ENCODE measurements around the gene LAMA2.

LAMA2 gene

GRCh38 chr6:128925765-128926164, 42.8 kb downstream of the LAMA2 start:
- TF ChIP-seq, protein P1, sequence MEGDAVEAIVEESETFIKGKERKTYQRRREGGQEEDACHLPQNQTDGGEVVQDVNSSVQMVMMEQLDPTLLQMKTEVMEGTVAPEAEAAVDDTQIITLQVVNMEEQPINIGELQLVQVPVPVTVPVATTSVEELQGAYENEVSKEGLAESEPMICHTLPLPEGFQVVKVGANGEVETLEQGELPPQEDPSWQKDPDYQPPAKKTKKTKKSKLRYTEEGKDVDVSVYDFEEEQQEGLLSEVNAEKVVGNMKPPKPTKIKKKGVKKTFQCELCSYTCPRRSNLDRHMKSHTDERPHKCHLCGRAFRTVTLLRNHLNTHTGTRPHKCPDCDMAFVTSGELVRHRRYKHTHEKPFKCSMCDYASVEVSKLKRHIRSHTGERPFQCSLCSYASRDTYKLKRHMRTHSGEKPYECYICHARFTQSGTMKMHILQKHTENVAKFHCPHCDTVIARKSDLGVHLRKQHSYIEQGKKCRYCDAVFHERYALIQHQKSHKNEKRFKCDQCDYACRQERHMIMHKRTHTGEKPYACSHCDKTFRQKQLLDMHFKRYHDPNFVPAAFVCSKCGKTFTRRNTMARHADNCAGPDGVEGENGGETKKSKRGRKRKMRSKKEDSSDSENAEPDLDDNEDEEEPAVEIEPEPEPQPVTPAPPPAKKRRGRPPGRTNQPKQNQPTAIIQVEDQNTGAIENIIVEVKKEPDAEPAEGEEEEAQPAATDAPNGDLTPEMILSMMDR (IDR thresholded peaks at IDR 0.05; ENCODE audit: low read length): no peak
- no peak for TF ChIP-seq EZH2 (IDR thresholded peaks at IDR 0.05; ENCODE audit: borderline replicate concordance, low read length)
- H4K20me1 ChIP-seq (ENCODE audit: insufficient read depth, low read length): no peaks in the 10 kb centered on the region

DNA sequence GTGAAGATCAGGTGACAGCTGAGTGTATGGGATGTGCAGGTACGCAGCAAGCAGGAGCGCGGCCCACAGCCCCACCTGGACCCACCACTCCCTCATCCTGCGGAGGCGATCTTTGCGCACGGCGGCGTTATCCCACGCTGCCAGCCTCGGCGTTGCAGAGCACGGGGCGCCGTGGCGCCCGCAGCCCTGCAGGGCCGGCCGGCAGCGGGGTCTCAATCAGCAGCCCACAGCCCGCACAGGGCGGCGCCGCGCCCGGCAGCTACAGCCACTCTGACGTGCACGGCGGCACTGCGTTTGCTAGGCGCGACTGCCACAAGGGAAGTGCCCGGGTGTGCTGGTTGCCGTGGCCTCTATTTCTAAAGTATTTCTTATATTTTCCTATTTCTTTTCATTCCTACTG, 46.9 kb downstream of the LAMA2 start:
- no peaks in the 10 kb centered on the region for H3K36me3 ChIP-seq (ENCODE audit: insufficient read depth, low read length)
- TF ChIP-seq EZH2 (IDR thresholded peaks at IDR 0.05; ENCODE audit: borderline replicate concordance, low read length): no peak
- TF ChIP-seq, protein P1 (IDR thresholded peaks at IDR 0.05; ENCODE audit: low read length): no peak
- H3K4me2 ChIP-seq (ENCODE audit: low read length): no peak overlapping the region
- no peak overlapping the region for H3K9ac ChIP-seq (ENCODE audit: low read length)
- no peaks in the 10 kb centered on the region for H3F3A ChIP-seq (ENCODE audit: insufficient read depth, low read length)
- H4K20me1 ChIP-seq (ENCODE audit: insufficient read depth, low read length): no peaks in the 10 kb centered on the region
- no peaks in the 10 kb centered on the region for H3K79me2 ChIP-seq (ENCODE audit: insufficient read depth, low read length)
- no peaks in the 10 kb centered on the region for H3K27me3 ChIP-seq (ENCODE audit: insufficient read depth, low read length)
- H3K4me1 ChIP-seq (ENCODE audit: insufficient read depth, low read length, severe bottlenecking): no peaks in the 10 kb centered on the region
- no peak overlapping the region for H3K4me3 ChIP-seq (ENCODE audit: low read depth, low read length, poor library complexity, severe bottlenecking)
- no peaks in the 10 kb centered on the region for H3K9me2 ChIP-seq (ENCODE audit: low read depth, low read length)
- H3K27ac ChIP-seq (ENCODE audit: low read depth, low read length, poor library complexity, severe bottlenecking): no peak overlapping the region
- no peak overlapping the region for H2AFZ ChIP-seq (ENCODE audit: low read length)
- no peaks in the 10 kb centered on the region for H3K9me3 ChIP-seq (ENCODE audit: low read length)

More at GRCh38 chr6:128925765-128926164, 42.8 kb downstream of the LAMA2 start:
- H3K36me3 ChIP-seq (ENCODE audit: insufficient read depth, low read length): no peaks in the 10 kb centered on the region
- H3K9me3 ChIP-seq (ENCODE audit: low read length): no peaks in the 10 kb centered on the region
- no peak overlapping the region for H2AFZ ChIP-seq (ENCODE audit: low read length)
- H3K4me3 ChIP-seq (ENCODE audit: low read depth, low read length, poor library complexity, severe bottlenecking): no peak overlapping the region
- no peaks in the 10 kb centered on the region for H3K27me3 ChIP-seq (ENCODE audit: insufficient read depth, low read length)
- no peaks in the 10 kb centered on the region for H3K79me2 ChIP-seq (ENCODE audit: insufficient read depth, low read length)
- no peak overlapping the region for H3K4me2 ChIP-seq (ENCODE audit: low read length)
- no peaks in the 10 kb centered on the region for H3K9me2 ChIP-seq (ENCODE audit: low read depth, low read length)
- no peaks in the 10 kb centered on the region for H3F3A ChIP-seq (ENCODE audit: insufficient read depth, low read length)
- no peaks in the 10 kb centered on the region for H3K4me1 ChIP-seq (ENCODE audit: insufficient read depth, low read length, severe bottlenecking)
- no peak overlapping the region for H3K27ac ChIP-seq (ENCODE audit: low read depth, low read length, poor library complexity, severe bottlenecking)
- H3K9ac ChIP-seq (ENCODE audit: low read length): no peak overlapping the region

DNA sequence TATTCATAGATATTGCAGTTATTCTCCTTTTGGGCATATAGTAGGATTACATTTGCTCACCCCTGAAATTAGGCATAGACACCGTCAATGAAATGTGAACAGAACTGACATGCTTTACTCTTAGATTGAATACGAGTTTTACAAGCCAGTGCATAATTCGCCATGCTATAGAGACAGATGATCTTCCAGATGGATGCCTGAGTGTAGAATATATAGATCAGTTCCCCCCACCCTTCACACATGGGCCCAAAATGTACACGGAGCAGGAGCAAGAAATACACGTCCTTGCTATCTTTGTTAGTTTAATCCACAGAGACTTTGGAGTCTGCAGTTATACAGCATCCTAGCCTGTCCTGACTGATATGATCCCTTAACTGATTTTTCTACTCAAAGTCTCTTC, 47.4 kb downstream of the LAMA2 start:
- Histone ChIP-seq H3K27me3 (ENCODE audit: insufficient read depth, low read length) (no peaks in the 10 kb centered on the region), H4K20me1 (ENCODE audit: insufficient read depth, low read length) (no peaks in the 10 kb centered on the region), H3K9me2 (ENCODE audit: low read depth, low read length) (no peaks in the 10 kb centered on the region), H3K36me3 (ENCODE audit: insufficient read depth, low read length) (no peaks in the 10 kb centered on the region), H3K9me3 (ENCODE audit: low read length) (no peaks in the 10 kb centered on the region), H3K4me3 (ENCODE audit: low read depth, low read length, poor library complexity, severe bottlenecking) (no peak overlapping the region), H3K4me1 (ENCODE audit: insufficient read depth, low read length, severe bottlenecking) (no peaks in the 10 kb centered on the region), H3K9ac (ENCODE audit: low read length) (no peak overlapping the region), H3K79me2 (ENCODE audit: insufficient read depth, low read length) (no peaks in the 10 kb centered on the region), H2AFZ (ENCODE audit: low read length) (no peak overlapping the region), H3K4me2 (ENCODE audit: low read length) (no peak overlapping the region), H3F3A (ENCODE audit: insufficient read depth, low read length) (no peaks in the 10 kb centered on the region), H3K27ac (ENCODE audit: low read depth, low read length, poor library complexity, severe bottlenecking) (no peak overlapping the region)
- TF ChIP-seq, protein P1 (IDR thresholded peaks at IDR 0.05; ENCODE audit: low read length): no peak
- no peak for TF ChIP-seq EZH2 (IDR thresholded peaks at IDR 0.05; ENCODE audit: borderline replicate concordance, low read length)
